Measurements from ENCODE around the gene DYNLT3. TPM values are rescaled to one million over a fixed set of nuclear protein-coding genes. Genes with fewer than 3 reads are reported as not detected.

DYNLT3 gene
- total RNA-seq, 1 experiment from 2014 or later, result 69.7 TPM

DNA sequence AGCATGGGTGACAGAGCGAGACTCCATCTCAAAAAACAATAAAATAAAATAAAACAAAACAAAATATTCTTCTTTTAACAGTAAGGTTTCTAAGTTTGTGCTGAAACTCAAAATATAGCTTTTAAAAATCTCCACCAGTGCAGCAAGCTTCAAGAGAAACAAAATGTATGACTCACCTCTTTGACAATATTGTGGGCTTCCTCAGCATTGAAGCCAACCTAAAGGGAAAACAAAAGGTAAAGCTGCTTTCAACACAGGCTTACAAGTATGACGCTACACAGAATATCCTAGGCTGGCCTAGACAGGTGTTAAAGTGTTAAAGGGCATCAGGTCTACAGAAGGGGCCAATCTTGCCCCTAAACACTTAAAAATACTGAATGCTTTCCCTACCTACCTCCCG, 1.2 kb downstream of the DYNLT3 start:
- no peak for DNase-seq (ENCODE audit: extremely low read depth, low read depth)

DNA sequence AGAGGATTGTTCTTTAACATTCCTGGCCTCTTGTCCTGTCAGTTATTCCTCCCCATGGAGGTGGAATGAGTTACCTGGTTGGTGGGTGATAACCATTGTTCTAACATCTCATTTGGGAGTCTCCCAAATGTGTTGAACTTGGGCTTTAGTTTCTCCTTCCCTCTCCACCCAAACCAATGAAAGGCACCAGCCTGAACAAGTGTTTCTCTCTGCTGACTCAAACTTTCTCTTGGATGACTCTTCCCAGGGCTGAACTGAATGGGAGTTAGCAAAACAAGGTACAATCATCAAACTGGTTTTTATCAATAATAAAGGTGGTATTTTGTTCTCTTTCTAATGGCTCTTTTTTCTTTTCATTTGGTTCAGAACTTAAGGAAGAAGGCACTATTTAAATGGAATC, 2.7 kb downstream of the DYNLT3 start:
- no peak for DNase-seq (ENCODE audit: extremely low read depth, low read depth)

DNA sequence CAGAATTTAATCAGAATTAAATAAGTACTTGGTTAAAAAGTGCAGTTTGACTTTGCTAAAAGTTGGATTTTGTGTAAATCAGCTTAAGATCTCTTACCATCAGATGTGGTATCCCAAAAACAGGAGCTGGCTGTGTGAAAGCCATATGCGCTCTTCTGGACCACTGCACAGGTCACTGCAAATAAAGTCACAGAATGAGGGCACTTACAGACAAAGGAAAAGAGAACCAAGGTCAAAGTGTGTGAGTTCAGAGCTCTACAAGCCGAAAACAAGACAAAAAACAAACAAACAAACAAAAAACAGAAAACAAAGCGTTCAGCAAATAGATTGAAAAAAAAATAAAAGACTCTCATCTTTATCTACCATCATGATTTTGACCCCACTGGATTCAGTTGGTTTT, 6.4 kb downstream of the DYNLT3 start:
- DNase-seq (ENCODE audit: extremely low read depth, low read depth), result no peak

DNA sequence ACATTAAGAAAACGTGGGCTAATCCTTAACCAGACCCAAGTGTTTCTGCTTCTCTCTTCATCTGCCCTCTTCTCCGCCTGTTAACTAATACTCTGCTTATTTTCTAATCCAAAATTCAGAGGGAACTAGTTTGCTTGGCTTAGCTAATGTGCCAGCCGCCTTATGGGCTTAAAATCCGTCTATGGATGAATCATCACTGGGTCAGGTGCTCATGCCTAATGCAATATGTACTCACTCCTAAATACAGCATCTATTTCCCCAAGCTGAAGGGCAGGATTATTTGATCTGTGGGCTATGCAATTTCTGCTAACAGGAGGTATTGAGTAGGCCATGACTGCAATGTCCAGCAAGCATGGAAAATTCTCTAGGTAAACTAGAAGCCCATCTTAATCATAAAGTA, 12.4 kb downstream of the DYNLT3 start:
- DNase-seq (ENCODE audit: extremely low read depth, low read depth), result no peak

DNA sequence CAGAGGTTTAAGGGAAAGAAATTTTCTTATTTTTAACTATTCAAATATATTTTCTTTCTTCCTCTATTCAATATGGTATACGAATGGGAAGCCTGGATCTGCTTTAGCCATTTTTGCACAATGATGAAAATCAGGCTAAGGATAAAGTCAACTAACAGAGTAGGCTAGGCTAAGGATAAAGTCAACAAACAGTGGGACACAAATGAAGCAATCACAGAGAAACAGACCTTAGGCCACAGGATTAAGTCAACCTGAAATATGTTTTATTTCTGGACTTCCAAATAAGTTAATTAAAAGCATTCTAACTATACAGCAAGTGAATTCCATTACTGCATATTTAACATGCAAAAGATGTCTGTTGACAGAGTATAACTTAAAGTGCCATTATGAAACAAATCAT, 17.0 kb downstream of the DYNLT3 start:
- no peak for DNase-seq (ENCODE audit: extremely low read depth, low read depth)

- DNase-seq (ENCODE audit: extremely low read depth, low read depth), result no peak
Measured at GRCh38 chrX:37829721-37830120, 17.6 kb downstream of the DYNLT3 start.

GRCh38 chrX:37825215-37825842, 22.0 kb downstream of the DYNLT3 start:
- DNase-seq (ENCODE audit: extremely low read depth, low read depth), result peak; percentile 42

- no peak for DNase-seq (ENCODE audit: extremely low read depth, low read depth)
Measured at GRCh38 chrX:37824491-37825214, 22.7 kb downstream of the DYNLT3 start.

- no peak for DNase-seq (ENCODE audit: extremely low read depth, low read depth)
Measured at GRCh38 chrX:37820646-37821045, 26.7 kb downstream of the DYNLT3 start.

- no peak for DNase-seq (ENCODE audit: extremely low read depth, low read depth)
Measured at GRCh38 chrX:37818031-37818430, 29.3 kb downstream of the DYNLT3 start.

GRCh38 chrX:37817579-37817978, 29.8 kb downstream of the DYNLT3 start:
- no peak for DNase-seq (ENCODE audit: extremely low read depth, low read depth)

- no peak for DNase-seq (ENCODE audit: extremely low read depth, low read depth)
Measured at GRCh38 chrX:37817176-37817575, 30.2 kb downstream of the DYNLT3 start.

DNA sequence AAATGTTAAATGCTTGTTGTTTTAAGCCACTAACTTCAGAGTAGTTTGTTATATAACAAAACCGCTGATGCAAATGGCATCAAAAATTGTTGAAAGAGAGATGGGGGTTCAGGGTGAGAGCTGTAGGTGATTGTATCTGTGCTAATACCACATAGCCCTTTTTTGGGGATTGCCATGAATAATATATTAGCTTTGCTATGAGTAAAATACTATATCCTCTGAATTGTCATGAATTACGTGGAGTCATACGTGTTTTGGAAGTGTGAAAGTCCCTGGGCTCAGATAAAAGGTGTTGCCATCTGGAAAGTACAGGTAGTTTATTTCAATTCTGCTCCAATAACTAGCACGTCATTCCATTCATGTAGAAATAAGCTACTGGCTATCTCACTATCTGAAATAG, 30.6 kb downstream of the DYNLT3 start:
- DNase-seq (ENCODE audit: extremely low read depth, low read depth), result no peak

- DNase-seq (ENCODE audit: extremely low read depth, low read depth), result no peak
Measured at GRCh38 chrX:37815366-37815765, 32.0 kb downstream of the DYNLT3 start.

DNA sequence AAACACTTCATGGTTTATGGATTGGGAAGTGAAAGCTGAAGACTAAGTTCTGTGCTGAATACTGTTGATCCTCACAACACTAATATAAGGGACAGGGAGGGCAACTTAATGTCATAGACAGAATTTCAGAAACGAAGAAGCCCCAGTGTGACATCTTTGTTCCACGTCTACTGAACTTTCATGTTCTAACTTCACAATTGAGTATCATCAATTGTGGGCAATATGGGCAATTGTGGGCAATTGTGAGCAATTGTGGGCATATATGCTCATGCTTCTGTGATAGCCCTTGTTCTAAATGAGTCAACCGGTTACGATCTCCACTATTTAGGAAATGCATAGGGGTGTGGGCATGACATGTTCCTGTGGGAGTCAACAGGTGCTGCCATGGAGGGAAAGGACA, 33.8 kb downstream of the DYNLT3 start:
- DNase-seq (ENCODE audit: extremely low read depth, low read depth), result no peak

DNA sequence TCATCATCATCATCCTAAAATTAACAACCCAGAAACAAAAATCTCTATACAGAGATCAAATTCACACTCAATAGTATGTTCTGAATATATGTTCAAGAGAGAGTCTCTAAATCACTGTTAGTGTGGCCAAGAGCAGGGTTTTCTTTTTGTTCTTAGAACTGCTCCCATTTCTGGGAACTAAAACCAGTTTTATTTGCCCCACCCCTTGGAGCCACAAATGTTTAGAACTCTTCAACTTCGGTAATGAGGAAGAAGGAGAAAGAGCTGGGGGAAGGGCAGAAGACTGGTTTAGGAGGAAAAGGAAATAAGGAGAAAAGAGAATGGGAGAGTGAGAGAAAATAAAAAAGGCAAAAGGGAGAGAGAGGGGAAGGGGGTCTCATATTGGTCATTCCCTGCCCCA, 35.3 kb downstream of the DYNLT3 start:
- DNase-seq (ENCODE audit: extremely low read depth, low read depth), result no peak

- no peak for DNase-seq (ENCODE audit: extremely low read depth, low read depth)
Measured at GRCh38 chrX:37809970-37810369, 37.4 kb downstream of the DYNLT3 start.

DNA sequence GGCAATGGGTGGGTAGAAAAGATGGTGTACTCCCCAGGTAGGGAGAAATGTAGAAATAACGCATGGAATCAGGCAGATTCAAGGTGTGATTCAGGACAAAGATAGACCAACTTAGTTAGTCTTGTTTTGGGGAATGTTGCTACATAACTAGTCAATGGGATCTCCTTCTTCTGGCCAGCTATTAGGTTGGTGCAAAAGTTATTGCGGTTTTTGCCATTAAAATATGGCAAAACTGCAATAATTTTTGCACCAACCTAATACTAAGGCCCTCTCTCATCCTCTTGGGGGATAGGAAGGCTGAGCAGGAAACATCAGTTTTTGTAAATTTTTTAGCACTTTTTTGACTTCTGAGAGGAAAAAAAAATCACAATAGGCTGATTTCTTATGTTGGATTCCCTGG, 44.3 kb downstream of the DYNLT3 start:
- no peak for DNase-seq (ENCODE audit: extremely low read depth, low read depth)

DNA sequence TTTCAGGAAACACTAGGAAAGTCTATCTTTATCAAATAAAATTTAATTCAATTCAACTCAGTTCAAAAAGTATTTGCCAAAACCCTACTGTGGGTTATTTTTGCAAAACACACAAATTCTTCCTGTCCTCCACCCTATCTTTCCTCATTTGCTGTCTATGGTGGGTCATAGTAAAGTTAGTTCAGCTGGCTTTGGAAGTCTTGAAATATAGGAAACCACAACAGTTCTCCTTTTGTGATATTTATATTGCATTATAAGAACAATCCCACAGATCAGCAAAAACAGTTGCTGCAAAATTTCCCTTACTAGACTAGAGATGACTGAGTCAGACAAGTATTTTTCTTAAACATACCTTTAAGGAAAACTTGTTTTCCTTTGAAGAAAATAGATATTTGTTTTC, 45.3 kb downstream of the DYNLT3 start:
- DNase-seq (ENCODE audit: extremely low read depth, low read depth), result no peak

DNA sequence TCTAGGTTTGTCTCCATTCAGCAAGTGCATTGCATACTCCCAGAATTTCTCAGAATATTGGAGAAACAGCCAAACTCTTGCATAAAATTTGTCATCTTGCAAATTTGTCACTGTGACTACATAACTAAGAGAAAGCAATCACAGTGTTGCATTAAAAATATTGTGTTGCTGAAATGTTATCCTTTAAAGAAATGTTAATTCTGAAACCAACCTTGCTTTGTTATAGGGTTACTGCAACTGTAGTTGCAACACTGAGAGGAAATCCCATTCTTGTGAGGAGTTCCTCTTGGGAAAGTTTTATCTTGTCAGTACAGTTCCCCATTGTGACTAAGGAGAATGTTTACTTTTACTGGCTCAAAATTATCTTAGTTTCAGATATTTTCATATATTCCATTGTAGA, 46.7 kb downstream of the DYNLT3 start:
- DNase-seq (ENCODE audit: extremely low read depth, low read depth), result no peak

DNA sequence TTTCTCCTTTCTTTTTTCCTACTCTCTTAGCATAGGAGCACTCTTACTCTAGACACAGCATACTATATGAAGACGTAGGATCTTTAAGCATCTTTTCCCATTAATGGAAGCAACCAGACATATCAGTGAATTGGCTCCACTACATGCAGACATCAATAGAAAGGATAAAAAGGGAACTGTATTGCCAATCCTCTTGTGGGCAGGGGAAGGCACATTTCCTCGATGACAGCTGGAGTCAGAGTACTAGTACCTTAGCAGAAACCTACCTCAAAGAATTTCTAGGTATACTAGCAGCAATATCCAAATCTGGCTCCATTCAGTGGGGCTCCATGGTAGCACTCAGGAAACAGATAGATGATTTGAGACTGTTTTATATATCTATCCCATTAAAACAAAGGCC, 47.4 kb downstream of the DYNLT3 start:
- no peak for DNase-seq (ENCODE audit: extremely low read depth, low read depth)

GRCh38 chrX:37796805-37797204, 50.6 kb downstream of the DYNLT3 start:
- no peak for DNase-seq (ENCODE audit: extremely low read depth, low read depth)

DNA sequence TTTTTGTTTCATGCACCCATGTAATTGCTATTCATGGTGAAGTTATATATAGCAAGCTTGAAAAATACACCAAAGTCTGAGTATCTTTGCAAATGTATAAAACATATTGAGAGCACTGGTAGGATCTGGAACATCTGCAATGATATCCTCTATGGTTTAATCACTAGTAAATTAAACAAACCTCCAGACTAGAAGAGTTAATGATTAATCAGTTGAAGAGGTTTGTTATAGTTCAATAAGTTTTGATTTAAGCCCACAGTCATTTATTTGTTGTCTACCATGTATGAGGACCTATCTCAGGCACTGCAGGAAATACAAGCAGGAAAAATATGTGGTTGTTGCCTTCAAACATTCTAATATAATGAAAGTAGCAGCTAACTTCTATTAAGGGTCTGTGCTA, 51.1 kb downstream of the DYNLT3 start:
- no peak for DNase-seq (ENCODE audit: extremely low read depth, low read depth)

All from NCI-H460 (cell line).